H1 (cell line): ENCODE measurements around the gene ENTPD1.

Experiments used
- CEBPB ChIP-seq: IDR thresholded peaks from 2 replicates; pipeline ENCODE4 v1.6.1; 2012; ENCODE audit warnings: low read depth, low read length
- GTF2F1 ChIP-seq: IDR thresholded peaks from 2 replicates; pipeline ENCODE4 v1.6.1; 2012; ENCODE audit warnings: low read depth, low read length, improper control_type of control experiment, borderline replicate concordance
- KDM1A ChIP-seq: fragments of 200-600, 300-600 bp; sonication (generic); IDR thresholded peaks from 2 replicates; pipeline ENCODE4 v1.7.1; 2016; ENCODE audit warnings: mild to moderate bottlenecking, low read length, borderline replicate concordance
- POU5F1 ChIP-seq: IDR thresholded peaks from 2 replicates; pipeline ENCODE4 v1.6.1; 2011; ENCODE audit warnings: low read depth, mild to moderate bottlenecking, low read length, moderate library complexity
- RFX5 ChIP-seq: IDR thresholded peaks from 2 replicates; pipeline ENCODE4 v1.6.1; 2011; ENCODE audit warnings: low read depth, low read length, improper control_type of control experiment, borderline replicate concordance
- SIRT6 ChIP-seq: IDR thresholded peaks from one replicate; pipeline ENCODE4 v1.7.1; 2012; ENCODE audit warnings: low read length, inconsistent platforms
- TAF1 ChIP-seq: IDR thresholded peaks from 2 replicates; pipeline ENCODE4 v1.6.1; 2011; ENCODE audit warnings: mild to moderate bottlenecking, low read depth, low read length
- TEAD4 ChIP-seq: IDR thresholded peaks from 2 replicates; pipeline ENCODE4 v1.6.1; 2012; ENCODE audit warnings: low read depth, low read length, inconsistent platforms, mixed read lengths
- TF ChIP-seq, protein P1 (sequence below), 3 experiments: IDR thresholded peaks; 1 replicate in 2 of 3; 2 replicates in 1 of 3; pipeline versions ENCODE4 v1.5.1 to v1.6.1; 2011; ENCODE audit warnings: low read length in 3 of 3, mild to moderate bottlenecking in 3 of 3, inconsistent platforms in 2 of 3, low read depth in 1 of 3, moderate library complexity in 1 of 3; ENCODE audit not compliant: insufficient read depth in 1 of 3; ENCODE audit errors: control extremely low read depth in 1 of 3
- TF ChIP-seq, protein P2 (sequence below): fragments of 300-600 bp; sonication (generic); IDR thresholded peaks from 2 replicates; pipeline ENCODE4 v1.7.1; 2012; ENCODE audit warnings: low read length, moderate library complexity, mild to moderate bottlenecking, inconsistent platforms; ENCODE audit not compliant: insufficient replicate concordance

DNA sequence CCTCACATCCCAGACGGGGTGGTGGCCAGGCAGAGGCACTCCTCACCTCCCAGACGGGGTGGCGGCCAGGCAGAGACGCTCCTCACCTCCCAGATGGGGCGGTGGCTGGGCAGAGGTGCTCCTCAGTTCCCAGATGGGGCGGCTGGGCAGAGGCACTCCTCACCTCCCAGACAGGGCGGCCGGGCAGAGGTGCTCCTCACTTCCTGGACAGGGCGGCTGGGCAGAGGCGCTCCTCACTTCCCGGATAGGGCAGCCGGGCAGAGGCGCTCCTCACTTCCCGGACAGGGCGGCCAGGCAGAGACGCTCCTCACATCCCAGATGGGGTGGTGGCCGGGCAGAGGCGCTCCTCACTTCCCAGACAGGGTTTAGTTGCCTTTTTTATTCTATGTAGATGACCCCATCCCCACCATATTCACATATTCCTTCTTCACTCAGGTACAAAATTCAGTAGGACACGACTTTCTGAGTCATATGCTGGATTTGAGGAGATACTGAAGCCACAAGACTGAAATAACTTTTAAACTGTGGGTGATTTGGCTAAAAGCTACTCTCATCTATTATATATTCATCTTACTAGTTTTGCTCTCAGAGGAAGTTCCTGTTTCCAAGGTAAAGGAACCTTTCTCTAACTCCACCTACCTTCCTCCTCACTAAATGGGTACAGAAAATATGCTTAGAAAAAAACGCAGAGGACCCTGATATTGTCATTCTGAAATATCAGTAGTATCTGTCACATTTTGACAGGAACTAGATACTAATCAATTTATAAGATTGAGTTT lies 54.4 kb downstream of the ENTPD1 start:
- no peak for TF ChIP-seq KDM1A
- TF ChIP-seq TEAD4: no peak
- TF ChIP-seq, protein P1, sequence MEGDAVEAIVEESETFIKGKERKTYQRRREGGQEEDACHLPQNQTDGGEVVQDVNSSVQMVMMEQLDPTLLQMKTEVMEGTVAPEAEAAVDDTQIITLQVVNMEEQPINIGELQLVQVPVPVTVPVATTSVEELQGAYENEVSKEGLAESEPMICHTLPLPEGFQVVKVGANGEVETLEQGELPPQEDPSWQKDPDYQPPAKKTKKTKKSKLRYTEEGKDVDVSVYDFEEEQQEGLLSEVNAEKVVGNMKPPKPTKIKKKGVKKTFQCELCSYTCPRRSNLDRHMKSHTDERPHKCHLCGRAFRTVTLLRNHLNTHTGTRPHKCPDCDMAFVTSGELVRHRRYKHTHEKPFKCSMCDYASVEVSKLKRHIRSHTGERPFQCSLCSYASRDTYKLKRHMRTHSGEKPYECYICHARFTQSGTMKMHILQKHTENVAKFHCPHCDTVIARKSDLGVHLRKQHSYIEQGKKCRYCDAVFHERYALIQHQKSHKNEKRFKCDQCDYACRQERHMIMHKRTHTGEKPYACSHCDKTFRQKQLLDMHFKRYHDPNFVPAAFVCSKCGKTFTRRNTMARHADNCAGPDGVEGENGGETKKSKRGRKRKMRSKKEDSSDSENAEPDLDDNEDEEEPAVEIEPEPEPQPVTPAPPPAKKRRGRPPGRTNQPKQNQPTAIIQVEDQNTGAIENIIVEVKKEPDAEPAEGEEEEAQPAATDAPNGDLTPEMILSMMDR (IDR thresholded peaks at IDR 0.05; ENCODE audit: control extremely low read depth in 1 of 3, insufficient read depth in 1 of 3, low read depth in 1 of 3, low read length in 3 of 3): no peak
- TF ChIP-seq, protein P2, sequence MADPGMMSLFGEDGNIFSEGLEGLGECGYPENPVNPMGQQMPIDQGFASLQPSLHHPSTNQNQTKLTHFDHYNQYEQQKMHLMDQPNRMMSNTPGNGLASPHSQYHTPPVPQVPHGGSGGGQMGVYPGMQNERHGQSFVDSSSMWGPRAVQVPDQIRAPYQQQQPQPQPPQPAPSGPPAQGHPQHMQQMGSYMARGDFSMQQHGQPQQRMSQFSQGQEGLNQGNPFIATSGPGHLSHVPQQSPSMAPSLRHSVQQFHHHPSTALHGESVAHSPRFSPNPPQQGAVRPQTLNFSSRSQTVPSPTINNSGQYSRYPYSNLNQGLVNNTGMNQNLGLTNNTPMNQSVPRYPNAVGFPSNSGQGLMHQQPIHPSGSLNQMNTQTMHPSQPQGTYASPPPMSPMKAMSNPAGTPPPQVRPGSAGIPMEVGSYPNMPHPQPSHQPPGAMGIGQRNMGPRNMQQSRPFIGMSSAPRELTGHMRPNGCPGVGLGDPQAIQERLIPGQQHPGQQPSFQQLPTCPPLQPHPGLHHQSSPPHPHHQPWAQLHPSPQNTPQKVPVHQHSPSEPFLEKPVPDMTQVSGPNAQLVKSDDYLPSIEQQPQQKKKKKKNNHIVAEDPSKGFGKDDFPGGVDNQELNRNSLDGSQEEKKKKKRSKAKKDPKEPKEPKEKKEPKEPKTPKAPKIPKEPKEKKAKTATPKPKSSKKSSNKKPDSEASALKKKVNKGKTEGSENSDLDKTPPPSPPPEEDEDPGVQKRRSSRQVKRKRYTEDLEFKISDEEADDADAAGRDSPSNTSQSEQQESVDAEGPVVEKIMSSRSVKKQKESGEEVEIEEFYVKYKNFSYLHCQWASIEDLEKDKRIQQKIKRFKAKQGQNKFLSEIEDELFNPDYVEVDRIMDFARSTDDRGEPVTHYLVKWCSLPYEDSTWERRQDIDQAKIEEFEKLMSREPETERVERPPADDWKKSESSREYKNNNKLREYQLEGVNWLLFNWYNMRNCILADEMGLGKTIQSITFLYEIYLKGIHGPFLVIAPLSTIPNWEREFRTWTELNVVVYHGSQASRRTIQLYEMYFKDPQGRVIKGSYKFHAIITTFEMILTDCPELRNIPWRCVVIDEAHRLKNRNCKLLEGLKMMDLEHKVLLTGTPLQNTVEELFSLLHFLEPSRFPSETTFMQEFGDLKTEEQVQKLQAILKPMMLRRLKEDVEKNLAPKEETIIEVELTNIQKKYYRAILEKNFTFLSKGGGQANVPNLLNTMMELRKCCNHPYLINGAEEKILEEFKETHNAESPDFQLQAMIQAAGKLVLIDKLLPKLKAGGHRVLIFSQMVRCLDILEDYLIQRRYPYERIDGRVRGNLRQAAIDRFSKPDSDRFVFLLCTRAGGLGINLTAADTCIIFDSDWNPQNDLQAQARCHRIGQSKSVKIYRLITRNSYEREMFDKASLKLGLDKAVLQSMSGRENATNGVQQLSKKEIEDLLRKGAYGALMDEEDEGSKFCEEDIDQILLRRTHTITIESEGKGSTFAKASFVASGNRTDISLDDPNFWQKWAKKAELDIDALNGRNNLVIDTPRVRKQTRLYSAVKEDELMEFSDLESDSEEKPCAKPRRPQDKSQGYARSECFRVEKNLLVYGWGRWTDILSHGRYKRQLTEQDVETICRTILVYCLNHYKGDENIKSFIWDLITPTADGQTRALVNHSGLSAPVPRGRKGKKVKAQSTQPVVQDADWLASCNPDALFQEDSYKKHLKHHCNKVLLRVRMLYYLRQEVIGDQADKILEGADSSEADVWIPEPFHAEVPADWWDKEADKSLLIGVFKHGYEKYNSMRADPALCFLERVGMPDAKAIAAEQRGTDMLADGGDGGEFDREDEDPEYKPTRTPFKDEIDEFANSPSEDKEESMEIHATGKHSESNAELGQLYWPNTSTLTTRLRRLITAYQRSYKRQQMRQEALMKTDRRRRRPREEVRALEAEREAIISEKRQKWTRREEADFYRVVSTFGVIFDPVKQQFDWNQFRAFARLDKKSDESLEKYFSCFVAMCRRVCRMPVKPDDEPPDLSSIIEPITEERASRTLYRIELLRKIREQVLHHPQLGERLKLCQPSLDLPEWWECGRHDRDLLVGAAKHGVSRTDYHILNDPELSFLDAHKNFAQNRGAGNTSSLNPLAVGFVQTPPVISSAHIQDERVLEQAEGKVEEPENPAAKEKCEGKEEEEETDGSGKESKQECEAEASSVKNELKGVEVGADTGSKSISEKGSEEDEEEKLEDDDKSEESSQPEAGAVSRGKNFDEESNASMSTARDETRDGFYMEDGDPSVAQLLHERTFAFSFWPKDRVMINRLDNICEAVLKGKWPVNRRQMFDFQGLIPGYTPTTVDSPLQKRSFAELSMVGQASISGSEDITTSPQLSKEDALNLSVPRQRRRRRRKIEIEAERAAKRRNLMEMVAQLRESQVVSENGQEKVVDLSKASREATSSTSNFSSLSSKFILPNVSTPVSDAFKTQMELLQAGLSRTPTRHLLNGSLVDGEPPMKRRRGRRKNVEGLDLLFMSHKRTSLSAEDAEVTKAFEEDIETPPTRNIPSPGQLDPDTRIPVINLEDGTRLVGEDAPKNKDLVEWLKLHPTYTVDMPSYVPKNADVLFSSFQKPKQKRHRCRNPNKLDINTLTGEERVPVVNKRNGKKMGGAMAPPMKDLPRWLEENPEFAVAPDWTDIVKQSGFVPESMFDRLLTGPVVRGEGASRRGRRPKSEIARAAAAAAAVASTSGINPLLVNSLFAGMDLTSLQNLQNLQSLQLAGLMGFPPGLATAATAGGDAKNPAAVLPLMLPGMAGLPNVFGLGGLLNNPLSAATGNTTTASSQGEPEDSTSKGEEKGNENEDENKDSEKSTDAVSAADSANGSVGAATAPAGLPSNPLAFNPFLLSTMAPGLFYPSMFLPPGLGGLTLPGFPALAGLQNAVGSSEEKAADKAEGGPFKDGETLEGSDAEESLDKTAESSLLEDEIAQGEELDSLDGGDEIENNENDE: no peak
- TF ChIP-seq GTF2F1: no peak
- TF ChIP-seq POU5F1: no peak
- TF ChIP-seq CEBPB: no peak
- TF ChIP-seq RFX5: no peak
- no peak for TF ChIP-seq TAF1
- no peak for TF ChIP-seq SIRT6
